GM15510 (cell line): ENCODE measurements around the gene CLDN14.

Source experiments
- POLR2A ChIP-seq: IDR thresholded peaks from 3 replicates; pipeline ENCODE4 v1.6.1; 2011; ENCODE audit warnings: borderline replicate concordance; ENCODE audit not compliant: insufficient read length; ENCODE audit errors: extremely low read depth

Gene CLDN14

DNA sequence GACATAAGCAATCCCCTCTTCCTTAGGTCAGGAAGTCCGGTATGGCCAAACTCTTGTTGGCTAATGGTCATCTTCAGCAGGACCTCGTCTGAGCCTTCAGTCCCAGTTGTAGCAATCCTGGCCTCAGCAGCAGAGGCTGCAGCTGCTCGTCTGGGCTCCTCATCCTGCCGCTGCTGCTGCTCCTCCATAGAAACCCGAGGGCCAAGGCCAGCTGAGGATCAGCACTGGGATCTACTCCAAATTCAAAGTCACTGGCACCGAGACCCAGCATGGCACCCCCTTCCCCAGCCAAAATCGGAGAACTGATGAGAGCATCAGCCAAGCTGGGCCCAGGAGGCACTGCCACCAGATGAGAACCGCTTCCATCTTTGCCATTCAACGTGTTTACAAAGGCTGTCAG is 6.3 kb upstream of the CLDN14 start:
- no peak for TF ChIP-seq POLR2A

DNA sequence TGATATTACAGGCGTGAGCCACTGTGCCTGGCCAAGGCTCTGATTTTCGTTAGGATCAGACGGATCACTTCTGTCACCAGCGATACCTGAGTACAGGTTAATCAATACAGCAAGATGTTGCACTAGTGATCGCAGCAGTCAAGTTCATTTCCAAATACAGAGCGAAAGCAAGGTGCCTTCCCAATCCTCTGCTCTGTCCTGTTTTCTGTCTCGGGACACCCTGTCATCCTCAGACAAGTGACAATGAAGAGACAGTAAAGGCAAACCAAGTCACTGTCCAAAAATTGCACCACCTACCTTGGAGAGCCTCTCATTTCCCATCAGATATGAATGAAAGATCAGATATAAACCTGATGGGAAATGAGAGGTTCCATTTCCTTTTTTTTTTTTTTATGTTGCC is 5.6 kb upstream of the CLDN14 start:
- TF ChIP-seq POLR2A, result no peak

DNA sequence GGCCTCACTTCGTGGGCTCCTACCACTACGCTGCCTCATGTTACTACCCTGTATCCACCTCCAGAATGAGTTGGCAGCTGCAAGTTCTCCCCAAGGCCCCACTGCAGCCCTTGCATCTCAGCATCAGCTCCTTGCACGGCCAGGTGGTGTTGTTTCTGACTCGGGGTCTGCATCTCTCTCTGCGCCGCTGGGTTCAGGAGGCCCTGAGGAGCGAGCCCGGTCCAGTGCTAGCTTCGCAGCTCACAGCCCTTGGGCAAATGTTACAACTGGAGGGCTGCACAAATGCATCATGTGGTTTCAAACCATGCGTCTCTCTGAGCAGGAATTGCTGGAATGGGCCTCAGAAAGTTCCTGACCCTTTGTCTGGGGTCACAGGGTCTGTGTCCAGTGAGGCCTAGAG is 3.2 kb upstream of the CLDN14 start:
- no peak for TF ChIP-seq POLR2A

DNA sequence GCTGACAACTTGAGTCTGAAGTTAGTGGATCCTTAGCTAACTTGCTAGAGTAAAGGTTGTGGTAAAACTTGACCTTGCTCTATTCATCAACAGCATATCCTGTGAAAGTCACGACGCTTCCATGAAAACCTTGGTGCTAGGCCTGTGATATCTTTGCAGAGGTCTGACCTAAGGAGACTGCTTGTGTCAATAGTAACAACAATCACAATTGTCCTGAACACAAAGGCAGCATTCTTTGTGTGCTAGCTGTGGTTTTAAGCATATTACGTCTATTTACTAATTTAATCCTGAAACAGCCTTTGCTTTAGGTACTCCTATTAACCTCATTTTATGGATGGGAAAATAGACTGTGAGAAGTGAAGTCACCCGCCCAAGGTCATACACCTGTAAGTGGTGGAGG is 2.8 kb upstream of the CLDN14 start:
- no peak for TF ChIP-seq POLR2A

DNA sequence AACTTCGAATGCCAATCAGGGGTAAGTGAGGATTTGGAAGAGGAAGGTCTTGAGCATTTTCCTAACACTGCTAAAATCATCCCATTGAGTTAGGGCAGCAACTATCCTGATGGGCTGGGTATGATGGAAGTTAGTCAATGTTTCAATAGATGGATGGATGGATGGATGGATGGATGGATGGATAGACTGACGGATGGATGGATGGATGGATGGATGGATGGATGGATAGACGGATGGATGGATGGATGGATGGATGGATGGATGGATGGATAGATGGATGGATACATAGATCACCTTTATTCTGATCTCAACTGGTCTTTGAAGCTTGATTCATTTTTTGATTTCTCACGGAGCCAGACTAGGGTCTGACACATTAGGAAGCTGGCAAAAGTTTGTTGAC is 2.3 kb upstream of the CLDN14 start:
- no peak for TF ChIP-seq POLR2A

DNA sequence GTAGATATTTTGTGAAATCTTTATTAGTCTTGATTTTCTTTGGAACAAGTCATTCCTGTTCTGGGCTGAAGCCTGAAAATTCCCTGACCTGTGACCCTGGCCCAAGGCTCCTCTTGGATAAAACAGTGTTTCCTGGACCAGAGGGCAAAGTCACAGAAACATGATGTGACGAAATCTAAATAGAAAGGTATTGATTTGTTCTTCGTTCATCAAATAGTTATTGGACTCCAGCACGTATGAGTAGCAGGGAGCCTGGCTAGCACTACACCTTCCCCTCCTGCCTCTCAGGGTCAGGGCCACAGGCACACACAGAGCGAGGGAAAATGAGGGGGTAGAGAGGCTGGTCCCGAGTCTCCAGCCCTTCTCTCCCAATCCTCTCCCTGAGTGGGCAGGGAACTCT is 1.7 kb upstream of the CLDN14 start:
- no peak for TF ChIP-seq POLR2A

DNA sequence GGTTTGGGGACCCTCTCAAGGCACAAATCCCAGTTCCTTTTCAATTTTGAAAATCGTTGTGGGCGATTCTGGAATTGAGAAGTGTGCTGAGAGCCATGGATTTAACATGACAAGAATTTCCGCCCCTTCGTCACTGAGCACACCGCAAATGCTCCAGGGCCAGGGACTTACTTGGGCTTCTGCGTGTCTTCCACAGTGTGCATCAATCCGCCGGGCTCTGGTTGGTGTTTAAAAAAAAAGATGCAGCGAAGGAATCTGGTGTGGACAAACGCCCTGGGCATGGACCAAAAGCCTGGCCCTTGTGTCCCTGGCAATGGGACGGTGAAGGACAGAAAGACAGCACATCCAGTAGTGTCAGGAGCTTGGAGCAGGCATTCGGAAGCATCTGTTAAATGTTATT is 696 bp upstream of the CLDN14 start:
- TF ChIP-seq POLR2A, result no peak

DNA sequence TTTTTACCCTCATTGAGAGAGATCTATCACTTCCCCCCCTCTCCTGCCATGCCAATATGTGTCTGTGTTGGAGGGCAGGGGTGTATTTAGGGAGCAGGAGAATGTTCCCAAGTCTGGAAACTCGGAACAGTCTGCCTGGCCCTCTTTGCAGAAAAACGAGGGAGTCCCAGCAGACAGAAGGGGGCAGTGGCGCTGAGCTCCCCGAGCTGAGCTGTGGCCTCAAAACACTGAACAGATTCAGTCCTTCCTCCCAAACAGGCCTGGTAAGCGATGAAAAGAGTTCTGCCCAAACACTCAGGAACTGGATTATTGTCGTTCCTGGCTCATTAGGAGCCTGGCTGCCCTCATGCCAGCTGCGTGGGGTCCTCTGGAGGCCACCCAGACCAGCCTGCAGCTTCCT is 981 bp downstream of the CLDN14 start:
- no peak for TF ChIP-seq POLR2A

DNA sequence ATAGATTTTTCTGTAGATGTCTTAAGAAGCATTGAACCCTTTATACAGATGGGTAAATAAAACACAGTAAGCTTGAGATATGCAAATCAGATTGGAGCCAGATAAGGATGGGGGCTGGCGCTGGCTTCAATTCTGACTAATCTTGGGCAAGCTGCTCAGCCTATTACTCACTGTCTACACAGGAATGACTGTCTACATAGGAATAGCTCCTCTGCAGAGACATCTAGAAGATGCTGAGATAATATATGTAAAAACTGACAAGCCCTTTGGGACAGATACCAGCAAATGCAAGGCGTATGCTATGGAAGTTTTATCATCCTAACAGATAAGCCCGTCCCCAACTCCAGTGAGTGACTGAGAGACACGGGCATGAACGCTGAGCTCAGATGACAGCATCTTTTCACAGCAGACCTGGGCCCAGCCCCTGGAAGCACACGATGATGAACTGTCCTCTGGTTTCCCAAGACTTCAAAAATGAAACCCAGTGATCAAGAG is 1.7 kb downstream of the CLDN14 start:
- TF ChIP-seq POLR2A, result no peak

DNA sequence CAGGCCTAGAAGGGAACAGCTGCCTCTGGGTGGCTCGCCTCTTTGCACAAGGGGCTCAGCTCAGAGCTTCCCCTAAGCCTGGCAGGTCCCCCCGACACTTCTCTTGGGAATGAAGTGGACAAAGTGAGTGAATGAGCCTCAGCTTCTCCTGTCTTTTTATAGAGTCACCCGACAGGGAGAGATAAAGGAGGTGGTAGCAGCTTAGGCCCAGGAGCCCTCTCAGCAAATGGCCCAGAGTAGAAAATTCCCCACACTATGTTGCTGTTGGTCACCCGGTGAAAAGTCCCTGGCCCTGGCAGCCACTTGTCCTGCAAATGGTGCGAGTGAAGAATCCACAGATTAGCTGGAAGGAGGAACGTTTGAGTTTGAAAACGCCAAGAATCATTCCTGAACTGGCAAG is 2.4 kb downstream of the CLDN14 start:
- no peak for TF ChIP-seq POLR2A

DNA sequence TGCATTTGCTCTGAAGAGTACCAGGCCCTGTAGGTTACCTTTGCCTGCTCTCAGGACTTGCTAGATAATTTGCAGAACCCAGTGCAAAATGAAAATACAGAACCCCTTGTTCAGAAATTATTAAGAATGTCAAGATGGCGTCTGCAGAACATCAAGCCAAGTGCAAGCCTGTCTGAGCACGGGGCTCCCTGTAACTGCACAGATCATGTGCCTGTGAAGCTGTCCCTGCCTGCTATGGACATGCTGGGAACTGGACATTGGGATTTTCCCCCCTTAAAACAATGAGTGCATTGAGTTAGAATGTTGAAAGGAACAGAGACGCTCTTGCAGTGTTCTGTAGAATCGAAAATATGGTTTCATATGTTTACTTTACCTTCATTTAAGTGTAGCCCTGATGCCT is 2.9 kb downstream of the CLDN14 start:
- TF ChIP-seq POLR2A, result no peak

DNA sequence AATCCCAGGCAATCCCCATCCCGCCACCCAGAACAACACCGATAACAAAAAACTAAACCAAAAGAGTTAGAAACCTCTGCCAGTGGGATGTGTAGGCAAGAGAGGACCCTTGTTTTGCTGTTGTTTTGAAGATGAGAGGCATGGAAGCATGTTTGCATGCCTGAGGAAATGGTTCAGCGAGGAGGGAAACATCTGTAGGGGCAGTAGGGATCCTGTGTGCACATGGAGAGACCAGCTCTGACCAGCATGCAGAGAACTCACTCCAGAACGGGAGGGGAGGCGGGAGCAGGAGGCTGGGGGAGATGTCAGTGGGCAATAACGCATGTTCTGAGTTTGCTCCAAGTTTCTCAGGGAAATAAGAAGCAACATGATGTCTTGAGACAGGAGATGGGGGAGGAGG is 5.3 kb downstream of the CLDN14 start:
- TF ChIP-seq POLR2A, result no peak

DNA sequence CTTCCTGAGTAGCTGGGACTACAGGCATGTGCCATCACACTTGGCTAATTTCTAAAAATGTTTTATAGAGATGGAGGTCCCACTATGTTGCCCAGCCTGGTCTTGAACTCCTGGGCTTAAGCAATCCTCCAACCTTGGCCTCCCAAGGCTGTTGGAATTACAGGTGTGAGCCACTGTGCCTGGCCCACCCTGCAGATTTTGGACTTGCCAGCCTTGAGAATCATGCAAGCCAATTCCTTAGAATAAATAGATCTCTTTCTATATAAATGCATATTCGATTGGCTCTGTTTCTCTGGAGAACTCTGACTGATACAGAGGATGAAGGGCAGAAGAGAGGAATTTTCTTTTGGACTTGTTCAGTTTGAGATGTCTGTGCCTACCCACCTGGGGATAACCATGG is 6.7 kb downstream of the CLDN14 start:
- no peak for TF ChIP-seq POLR2A

DNA sequence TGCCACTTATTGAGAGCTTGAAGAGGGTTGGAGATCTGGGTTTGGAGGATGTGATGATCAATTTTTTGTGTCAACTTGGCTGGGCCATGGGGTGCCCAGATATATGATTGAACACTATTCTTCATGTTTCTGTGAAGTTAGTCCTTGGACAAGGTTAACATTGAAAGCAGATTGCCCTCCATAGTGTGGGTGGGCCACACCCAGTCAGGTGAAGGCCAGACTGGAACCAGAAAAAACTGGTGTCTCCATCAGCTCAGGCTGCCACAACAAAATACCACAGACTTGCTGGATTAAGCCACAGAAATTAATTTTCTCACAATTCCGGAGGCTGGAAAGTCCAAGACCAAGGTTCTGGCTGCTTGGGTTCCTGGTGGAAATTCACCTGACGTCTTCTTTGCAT is 7.5 kb downstream of the CLDN14 start:
- no peak for TF ChIP-seq POLR2A

DNA sequence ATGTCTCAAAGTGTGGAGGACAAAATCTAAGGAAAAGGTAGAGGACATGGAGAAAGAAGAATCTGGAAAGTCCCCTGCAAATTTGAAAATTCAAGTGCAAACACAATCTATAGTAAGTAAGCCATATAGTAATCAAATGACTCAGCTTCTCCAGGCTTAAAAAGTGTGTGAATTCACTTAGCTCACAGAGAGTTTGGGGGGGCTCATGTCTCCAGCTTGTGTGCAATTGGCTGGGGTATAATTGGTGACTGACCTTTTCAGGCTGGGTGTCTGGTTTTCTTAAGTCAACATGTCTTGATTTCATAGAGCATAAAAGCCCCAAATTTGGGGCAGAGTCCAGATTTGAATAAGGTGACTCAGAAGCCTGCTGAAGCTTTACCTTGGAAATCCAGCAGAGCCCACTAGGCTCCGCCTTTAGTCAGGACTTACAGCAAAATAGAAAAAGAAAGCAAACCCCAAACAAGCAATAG is 8.6 kb downstream of the CLDN14 start:
- no peak for TF ChIP-seq POLR2A

DNA sequence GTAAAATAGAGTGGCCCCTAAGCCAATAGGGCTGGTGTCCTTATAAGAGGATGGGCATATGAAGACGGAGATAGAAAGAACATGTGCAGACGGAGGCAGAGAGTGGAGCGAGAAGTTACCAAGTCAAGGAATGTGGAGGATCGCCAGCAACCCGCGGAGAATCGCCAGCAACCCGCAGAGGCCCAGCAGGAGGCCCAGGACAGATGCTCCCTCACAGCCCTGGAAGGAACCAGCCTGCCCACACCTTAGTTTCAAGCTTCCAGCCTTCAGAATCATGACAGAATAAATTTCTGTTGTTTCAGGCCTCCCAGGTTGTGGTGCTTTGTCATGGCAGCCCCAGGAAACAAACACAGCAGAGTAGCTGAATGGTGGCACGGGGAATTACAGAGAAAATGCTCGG is 9.6 kb downstream of the CLDN14 start:
- TF ChIP-seq POLR2A, result no peak

DNA sequence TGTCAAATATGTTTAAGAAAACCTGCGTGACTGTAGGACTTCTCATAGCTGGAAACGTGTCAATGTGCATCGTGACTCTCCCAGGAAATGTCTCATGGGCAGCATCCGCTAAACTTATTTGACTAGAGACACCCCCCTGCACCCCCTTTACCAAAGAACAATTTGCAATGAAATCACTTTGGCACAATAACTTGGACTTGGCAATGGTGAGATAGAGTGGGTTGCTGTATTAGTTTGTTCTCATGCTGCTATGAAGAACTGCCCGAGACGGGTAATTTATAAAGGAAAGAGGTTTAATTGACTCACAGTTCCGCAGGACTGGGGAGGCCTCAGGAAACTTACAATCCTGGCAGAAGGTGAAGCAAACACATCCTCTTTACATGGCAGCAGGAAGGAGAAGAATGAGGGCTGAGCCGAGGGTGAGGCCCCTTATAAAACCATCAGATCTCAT is 13.8 kb downstream of the CLDN14 start:
- no peak for TF ChIP-seq POLR2A
